D721Med (cell line): ENCODE results near the gene MRPL2.
"Not testable (repeated sequence)": the region's sequence is repeated elsewhere in the genome, so short reads cannot be mapped to it uniquely, and the experiment has no call there.

ENCODE experiments used
- DNase-seq: peaks from one replicate; pipeline ENCODE4 v3.0.0; 2011; ENCODE audit warnings: low spot score; ENCODE audit not compliant: insufficient read length
- FAIRE-seq: peaks from 2 replicates; lab custom pipeline; 2011; peaks lifted over from hg19 to GRCh38; lab: Jason Lieb, UNC
- TF ChIP-seq, protein P1 (sequence below): IDR thresholded peaks from 2 replicates; pipeline ENCODE4 v1.5.1; 2012; ENCODE audit warnings: mild to moderate bottlenecking, control low read depth; ENCODE audit not compliant: insufficient read depth; ENCODE audit errors: missing control alignments

Gene MRPL2

DNA sequence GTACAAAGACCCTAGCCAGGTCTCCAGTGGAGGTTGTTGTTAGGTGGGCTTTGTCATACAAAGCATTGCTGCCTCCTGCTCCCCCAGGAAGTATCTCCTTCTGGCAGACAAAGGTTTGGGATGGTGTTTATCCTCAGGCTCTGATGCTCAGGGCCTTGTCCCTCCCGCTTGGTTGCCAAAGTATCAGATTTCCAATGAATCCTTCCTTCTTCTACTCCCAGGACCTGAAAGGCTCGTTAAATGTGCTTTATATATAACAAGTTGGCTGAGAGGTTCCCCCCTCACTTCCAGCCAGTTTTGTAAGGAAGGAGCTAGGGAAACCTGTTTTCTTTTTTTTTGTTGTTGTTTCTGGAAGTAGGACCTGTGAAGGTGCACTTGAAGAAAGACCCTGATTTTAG is 31.3 kb upstream of the MRPL2 start:
- TF ChIP-seq, protein P1, sequence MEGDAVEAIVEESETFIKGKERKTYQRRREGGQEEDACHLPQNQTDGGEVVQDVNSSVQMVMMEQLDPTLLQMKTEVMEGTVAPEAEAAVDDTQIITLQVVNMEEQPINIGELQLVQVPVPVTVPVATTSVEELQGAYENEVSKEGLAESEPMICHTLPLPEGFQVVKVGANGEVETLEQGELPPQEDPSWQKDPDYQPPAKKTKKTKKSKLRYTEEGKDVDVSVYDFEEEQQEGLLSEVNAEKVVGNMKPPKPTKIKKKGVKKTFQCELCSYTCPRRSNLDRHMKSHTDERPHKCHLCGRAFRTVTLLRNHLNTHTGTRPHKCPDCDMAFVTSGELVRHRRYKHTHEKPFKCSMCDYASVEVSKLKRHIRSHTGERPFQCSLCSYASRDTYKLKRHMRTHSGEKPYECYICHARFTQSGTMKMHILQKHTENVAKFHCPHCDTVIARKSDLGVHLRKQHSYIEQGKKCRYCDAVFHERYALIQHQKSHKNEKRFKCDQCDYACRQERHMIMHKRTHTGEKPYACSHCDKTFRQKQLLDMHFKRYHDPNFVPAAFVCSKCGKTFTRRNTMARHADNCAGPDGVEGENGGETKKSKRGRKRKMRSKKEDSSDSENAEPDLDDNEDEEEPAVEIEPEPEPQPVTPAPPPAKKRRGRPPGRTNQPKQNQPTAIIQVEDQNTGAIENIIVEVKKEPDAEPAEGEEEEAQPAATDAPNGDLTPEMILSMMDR = no peak
- FAIRE-seq = no peak
- no peak for DNase-seq

GRCh38 chr6:43089874-43090558 is 30.8 kb upstream of the MRPL2 start:
- TF ChIP-seq, protein P1 = no peak
- DNase-seq (no peak), FAIRE-seq (no peak)

DNA sequence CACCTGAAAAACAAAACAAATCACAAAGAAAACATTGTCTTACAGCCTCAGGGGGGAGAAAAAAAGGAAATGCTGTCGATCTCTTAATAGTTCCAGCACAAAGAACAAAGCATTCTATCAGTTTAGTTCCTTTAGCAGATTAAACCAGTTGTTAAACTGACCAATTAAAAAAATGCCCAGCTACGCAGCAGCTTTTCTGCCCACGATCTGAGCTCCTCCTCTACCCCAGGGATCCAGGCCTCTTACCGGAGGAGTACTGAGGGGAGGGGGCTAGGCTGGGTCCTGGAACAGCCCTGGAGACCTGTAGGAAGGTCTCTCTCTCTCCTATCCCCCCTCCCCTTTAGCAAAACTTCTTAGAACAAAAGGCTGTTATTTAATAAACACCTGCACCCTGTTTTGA is 30.2 kb upstream of the MRPL2 start:
- TF ChIP-seq, protein P1 = no peak
- DNase-seq = no peak
- no peak for FAIRE-seq

- FAIRE-seq = no peak
- TF ChIP-seq, protein P1 = no peak
- no peak for DNase-seq
These were observed 29.4 kb upstream of the MRPL2 start for GRCh38 chr6:43088654-43089056.

GRCh38 chr6:43086022-43086658 is 26.9 kb upstream of the MRPL2 start:
- TF ChIP-seq, protein P1 = no peak
- DNase-seq (no peak), FAIRE-seq (no peak)

GRCh38 chr6:43082806-43083655 is 23.8 kb upstream of the MRPL2 start:
- TF ChIP-seq, protein P1 = no peak
- DNase-seq = no peak

GRCh38 chr6:43081922-43082321 is 22.7 kb upstream of the MRPL2 start:
- not testable (repeated sequence) for FAIRE-seq, DNase-seq

More at GRCh38 chr6:43082806-43083655, 23.8 kb upstream of the MRPL2 start:
- no peak for FAIRE-seq
